ENCODE data around the gene GPR142.

GRCh38 chr17:74403512-74404137, 36.3 kb downstream of the GPR142 start:
- TF ChIP-seq POLR2A (IDR thresholded peaks at IDR 0.05; ENCODE audit: low read length) (no peak), GATA1 (IDR thresholded peaks at IDR 0.05; ENCODE audit: low read depth, low read length) (no peak)
